ENCODE data around the gene FAAP100. TPM values are rescaled to one million over a fixed set of nuclear protein-coding genes. Genes with fewer than 3 reads are reported as not detected.
A peak's percentile ranks its signal among the peaks of the same experiment; 100 is the strongest.

The FAAP100 gene
- total and polyA plus RNA-seq, 12 donors = 8.7 to 30.6 (median 13.3) TPM

- H3K27me3 ChIP-seq = no peaks in the 10 kb centered on the region
- H3K27ac ChIP-seq = peak overlapping the region in 8 of 10 donors; percentile 44 to 76 (median 64)
- no peaks in the 10 kb centered on the region for H3K9me3 ChIP-seq
- ATAC-seq = no peak
- no peak for TF ChIP-seq CTCF (IDR thresholded peaks at IDR 0.05)
- intact Hi-C loops (cut with DNase I) = no loop called here
- DNase-seq = no peak
- H3K36me3 ChIP-seq = peaks cover 0 to 61% (median 38%) of the 10 kb centered on the region in 9 donors
- H3K4me1 ChIP-seq = peaks cover 20 to 71% (median 56%) of the 10 kb centered on the region in 9 donors
- H3K4me3 ChIP-seq = no peak overlapping the region
- 91 to 93% methylated on average over 6 of the region's 6 CpGs for WGBS, 2 donors
Observed at GRCh38 chr17:81556863-81557262, 4.7 kb upstream of the FAAP100 start.

DNA sequence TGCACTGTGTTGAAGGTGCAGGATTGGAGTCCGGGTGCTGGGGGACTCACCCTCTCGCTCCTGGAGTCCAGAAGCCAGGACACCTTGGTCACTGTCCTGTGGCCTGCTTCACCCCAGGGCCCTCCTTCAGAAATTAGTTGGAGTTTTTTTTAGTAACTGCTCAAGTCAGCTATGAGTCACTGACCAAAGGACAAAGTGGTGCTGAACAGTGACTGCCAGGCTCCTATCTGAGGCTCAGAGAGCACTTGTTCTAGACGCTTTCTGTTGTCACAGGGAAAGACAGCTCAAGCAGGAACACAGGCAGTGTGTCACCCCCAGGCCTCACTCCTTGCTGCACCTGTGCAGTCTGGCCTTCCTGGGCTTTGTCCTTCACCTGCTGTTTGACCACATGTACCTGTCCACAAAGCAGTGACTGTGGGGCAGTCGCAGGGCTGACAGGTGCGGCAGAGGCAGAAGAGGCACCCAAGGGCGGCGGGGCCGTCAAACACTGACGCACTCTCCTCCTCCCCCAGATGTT, 4.1 kb upstream of the FAAP100 start:
- no peaks in the 10 kb centered on the region for H3K9me3 ChIP-seq
- no peaks in the 10 kb centered on the region for H3K27me3 ChIP-seq
- no peak for TF ChIP-seq CTCF (IDR thresholded peaks at IDR 0.05)
- DNase-seq = no peak
- peaks cover 22 to 72% (median 61%) of the 10 kb centered on the region in 9 donors for H3K4me1 ChIP-seq
- peaks cover 0 to 55% (median 33%) of the 10 kb centered on the region in 9 donors for H3K36me3 ChIP-seq
- 69 to 74% methylated on average over 9 of the region's 9 CpGs for WGBS, 2 donors
- intact Hi-C loops (cut with DNase I) = no loop called here
- peak in 4 of 8 donors; percentile 17 to 46 (median 42) for ATAC-seq
- no peak overlapping the region for H3K4me3 ChIP-seq
- peak overlapping the region; percentile 31 to 76 (median 63) for H3K27ac ChIP-seq

DNA sequence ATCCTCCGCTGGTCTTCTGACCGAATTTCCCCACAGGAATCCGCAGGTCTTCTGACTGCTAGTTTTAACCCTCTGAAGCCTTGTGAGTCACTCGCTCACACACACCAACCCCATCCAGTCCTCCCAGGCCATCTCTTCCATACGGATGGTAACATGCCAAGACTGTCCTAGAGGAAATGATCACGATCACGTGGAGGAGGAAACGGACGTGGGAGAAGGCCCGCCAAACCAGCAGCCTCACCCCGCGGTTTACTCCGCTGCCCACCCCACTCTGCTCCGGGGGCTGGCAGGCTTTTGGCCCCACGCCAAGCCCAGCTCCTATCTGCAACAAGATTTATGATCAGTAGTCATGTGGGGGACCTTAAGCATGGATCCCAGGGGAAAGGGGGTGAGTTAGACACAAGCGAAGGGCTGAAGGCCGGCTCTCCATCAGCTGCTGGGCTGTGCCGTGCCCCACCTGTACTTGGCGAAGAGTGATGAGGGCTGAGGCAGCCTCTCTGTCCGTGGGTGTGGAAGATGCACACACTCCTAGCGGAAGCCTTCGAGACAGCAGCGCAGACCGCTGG, 1.5 kb upstream of the FAAP100 start:
- intact Hi-C loops (cut with DNase I) = loop anchor here in 1 of 10 donors (5.0 kb wide), 1 partner anchor 36 kb away; no protein-coding TSS in a partner anchor
- no peak for TF ChIP-seq CTCF (IDR thresholded peaks at IDR 0.05)
- peaks cover 26 to 65% (median 55%) of the 10 kb centered on the region in 9 donors for H3K4me1 ChIP-seq

DNA sequence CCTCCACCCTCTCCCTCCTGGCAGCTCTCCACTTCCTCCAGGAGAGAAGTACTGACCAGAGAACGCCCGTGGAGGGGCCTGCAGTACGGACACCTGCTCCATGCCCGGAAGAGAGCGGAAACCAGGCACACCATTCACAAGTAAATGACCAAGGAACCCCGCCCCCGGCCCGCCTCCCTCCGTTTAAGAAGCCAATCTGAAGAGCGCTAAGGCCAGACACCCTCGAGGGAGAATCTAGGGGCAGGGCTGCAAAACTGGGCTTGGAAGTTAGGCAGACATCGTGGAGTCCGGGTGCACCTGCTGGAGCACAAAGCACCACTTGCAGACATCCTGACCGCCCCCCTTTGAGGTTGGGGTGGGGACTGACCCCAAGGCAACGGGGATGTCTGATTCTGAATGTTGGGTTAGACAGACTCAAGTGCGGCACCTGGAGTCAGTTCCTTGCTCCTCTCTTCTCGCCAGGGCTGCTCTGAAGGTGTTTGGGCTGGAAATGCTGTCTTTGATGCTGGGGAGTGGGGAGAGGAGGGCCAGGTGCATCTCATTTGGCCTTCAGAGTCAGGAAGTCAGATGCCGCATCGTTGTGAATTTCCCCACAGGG, 964 bp upstream of the FAAP100 start:
- ATAC-seq (peak; percentile 23 to 70 (median 49)), DNase-seq (peak; percentile 53 to 73)
- Histone ChIP-seq H3K4me1 (peaks cover 26 to 61% (median 55%) of the 10 kb centered on the region in 9 donors), H3K9me3 (no peaks in the 10 kb centered on the region), H3K27me3 (no peaks in the 10 kb centered on the region), H3K36me3 (peaks cover 0 to 52% (median 13%) of the 10 kb centered on the region in 9 donors), H3K4me3 (peak overlapping the region; percentile 78 to 99 (median 96)), H3K27ac (peak overlapping the region; percentile 38 to 95 (median 92))
- 3 to 5% methylated on average over 19 of the region's 19 CpGs for WGBS, 2 donors
- no peak for TF ChIP-seq CTCF (IDR thresholded peaks at IDR 0.05)
- intact Hi-C loops (cut with DNase I) = loop anchor here in 1 of 10 donors (5.0 kb wide), 1 partner anchor 36 kb away; no protein-coding TSS in a partner anchor

More for the DNA sequence above, 1.5 kb upstream of the FAAP100 start:
- Histone ChIP-seq H3K36me3 (peaks cover 0 to 52% (median 15%) of the 10 kb centered on the region in 9 donors), H3K4me3 (peak overlapping the region in 8 of 10 donors; percentile 85 to 99 (median 97)), H3K27me3 (no peaks in the 10 kb centered on the region), H3K27ac (peak overlapping the region in 8 of 10 donors; percentile 78 to 95 (median 93)), H3K9me3 (no peaks in the 10 kb centered on the region)
- no peak for DNase-seq
- WGBS, 2 donors = 36 to 41% methylated on average over 24 of the region's 24 CpGs
- peak in 2 of 8 donors; percentile 1 to 23 for ATAC-seq
